NCI-H526 (cell line): ENCODE data around the gene PARP8.
"Not testable (repeated sequence)": the region's sequence is repeated elsewhere in the genome, so short reads cannot be mapped to it uniquely, and the experiment has no call there.

Experiments used
- DNase-seq, 2 experiments: peaks; one replicate each; lab custom pipeline; 2025; lab: John Stamatoyannopoulos, UW

Gene PARP8, protein sequence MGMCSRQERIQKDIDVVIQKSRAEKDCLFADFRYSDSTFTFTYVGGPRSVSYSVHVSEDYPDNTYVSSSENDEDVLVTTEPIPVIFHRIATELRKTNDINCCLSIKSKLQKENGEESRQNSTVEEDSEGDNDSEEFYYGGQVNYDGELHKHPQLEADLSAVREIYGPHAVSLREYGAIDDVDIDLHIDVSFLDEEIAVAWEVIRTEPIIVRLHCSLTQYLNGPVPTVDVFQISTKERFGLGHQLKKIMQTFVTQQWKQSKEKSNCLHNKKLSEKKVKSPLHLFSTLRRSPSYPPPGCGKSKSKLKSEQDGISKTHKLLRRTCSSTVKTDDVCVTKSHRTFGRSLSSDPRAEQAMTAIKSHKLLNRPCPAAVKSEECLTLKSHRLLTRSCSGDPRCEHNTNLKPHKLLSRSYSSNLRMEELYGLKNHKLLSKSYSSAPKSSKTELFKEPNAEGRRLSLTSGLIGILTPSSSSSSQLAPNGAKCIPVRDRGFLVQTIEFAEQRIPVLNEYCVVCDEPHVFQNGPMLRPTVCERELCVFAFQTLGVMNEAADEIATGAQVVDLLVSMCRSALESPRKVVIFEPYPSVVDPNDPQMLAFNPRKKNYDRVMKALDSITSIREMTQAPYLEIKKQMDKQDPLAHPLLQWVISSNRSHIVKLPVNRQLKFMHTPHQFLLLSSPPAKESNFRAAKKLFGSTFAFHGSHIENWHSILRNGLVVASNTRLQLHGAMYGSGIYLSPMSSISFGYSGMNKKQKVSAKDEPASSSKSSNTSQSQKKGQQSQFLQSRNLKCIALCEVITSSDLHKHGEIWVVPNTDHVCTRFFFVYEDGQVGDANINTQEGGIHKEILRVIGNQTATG

DNA sequence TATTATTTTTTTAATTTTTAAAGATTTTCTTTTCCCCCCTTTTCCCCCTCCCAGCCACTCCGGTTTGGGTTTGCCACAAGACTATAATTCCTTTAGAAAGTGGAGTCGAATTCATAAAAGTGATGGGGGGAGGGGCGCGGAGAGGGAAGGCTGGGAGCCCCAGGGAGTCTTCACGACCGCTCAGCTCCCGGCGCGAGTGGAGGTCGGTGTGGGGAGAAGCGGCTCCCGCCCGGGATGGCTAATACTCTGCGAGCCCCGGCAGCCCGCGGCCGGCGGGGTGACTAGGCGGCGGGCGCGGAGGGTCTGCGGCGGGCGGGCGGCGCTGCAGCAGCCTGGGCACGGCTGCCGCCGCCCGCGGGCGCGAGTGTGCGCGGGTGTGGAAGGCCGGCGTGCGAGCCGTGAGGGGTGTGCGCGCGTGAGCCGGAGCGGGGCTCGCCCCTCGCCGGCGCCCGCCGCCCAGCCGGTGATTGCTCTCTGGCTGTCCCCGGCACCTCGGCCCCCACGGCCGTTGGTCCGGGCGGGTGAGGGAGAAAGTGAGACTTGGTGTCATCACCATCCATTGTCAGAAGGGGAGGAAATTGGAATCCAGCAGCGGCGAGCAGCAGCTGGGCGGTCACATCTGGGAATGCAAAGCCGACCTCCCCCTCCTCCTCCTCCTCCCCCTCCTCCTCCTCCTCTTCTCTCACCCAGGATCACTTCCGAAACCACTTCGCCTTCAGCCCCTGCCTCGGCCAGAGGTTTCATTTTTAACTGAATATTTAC is at the start of gene PARP8:
TSS of gene PARP8 (plus strand) at position 377 of the 762 bp plus-strand sequence. CDS start 459 bp downstream, outside the sequence.
- peak in 1 of 2 experiments; percentile 93 for DNase-seq

DNA sequence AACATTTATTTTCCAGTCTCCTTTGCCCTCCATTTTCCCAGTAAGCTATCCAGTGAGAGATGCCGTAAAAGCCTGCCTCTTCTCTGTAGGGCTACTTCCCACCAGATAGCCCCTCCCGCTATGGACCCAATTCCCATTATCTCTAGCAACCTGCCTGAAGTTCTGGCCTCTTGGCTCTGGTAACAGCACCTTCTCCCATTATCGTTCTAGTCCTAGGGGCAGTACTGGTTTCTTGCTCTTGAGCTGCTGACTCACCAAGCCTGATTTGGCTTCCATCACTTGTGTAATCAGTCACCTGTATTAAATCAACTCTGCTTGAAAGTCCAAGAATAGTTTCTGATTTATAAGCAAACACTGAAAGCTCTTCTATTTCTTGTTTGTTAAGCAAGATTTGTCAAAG is 42.8 kb upstream of the PARP8 start:
- DNase-seq: no peak

DNA sequence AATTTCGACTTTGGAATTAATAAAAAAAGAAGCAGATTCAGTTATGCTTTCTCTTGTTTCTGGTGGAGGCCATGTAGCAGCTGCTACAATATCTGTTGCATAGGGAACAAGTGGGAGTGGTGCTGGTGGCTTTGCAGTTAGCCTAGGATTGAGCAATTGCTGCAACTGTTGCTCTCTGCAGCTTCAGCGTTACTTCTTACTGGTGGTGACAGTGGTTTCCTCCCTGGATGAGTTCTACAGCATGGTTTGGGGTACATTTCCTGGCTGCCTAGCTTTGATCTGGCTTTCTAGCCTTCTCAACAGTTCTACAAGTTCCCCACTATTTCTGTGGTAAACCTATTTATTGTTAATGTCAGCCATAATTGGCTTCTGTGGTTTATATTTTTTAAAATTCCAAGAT is 31.6 kb upstream of the PARP8 start:
- DNase-seq: not testable (repeated sequence)

DNA sequence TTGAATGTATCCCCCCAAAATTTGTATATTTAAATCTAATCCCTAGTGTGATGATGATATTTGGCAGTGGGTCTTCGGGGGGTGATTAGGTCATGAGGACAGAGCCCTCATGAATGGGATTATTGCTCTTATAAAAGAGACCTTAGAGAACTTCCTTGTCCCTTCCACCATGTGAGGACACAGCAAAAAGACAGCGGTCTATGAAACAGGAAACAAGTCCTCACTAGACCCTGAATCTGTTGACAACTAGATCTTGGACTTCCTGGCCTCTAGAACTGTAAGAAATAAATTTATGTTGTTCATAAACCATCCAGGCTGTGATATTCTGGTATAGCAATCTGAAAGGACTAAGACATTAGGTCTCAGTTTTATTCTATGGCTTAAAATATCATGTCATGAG is 28.9 kb upstream of the PARP8 start:
- DNase-seq: not testable (repeated sequence)

DNA sequence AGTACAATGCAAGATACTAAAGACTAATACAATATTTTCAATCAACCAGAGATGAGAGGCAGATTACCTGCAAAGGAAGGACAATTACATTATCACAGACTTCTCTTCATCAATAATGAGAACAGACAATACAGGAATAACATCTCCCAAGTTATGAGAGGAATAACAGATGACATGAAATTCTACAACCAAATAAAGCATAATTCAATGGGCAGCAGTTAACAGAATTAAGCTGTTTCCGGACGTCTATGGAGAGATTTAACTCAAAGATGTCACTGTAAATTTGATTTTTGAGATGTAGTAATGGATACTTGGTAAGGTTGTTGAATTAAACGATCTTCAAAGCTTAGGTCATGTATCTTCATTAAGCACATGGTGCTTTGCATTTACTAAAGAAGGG is 19.8 kb upstream of the PARP8 start:
- no peak for DNase-seq

DNA sequence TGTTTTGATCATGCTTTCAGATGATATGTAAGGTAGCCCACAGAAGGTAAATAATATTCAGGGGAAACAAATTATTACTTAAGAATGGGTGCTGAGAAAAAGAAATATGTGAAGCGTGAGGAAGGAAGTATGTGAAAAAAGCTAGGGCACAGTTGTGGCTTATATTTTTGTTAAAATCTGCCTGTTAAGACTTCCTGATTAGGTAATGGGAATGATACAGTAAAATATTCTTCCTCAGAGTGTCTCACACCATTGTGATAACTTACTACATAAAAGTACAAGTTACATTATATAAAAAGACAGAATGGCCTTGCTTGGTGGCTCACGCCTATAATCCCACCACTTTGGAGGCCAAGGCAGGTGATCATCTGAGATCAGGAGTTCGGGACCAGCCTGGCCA is 18.7 kb upstream of the PARP8 start:
- DNase-seq: no peak

DNA sequence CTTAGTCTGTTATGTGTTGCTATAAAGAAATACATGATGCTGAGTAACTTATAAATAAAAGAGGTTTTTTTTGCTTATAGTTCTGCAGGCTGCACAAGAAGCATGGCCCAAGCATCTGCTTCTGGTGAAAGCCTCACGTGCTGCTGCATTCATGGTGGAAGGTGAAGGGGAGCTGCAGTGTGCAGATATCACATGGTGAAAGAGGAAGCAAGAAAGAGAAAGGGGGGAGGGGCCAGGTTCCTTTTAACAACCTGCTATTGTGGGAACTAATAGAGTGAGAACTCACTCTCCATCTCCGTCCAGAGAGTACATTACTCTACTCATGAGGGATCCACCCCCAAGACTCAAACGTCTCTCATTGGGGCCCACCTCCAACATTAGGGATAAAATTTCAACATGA is 12.5 kb upstream of the PARP8 start:
- DNase-seq: no peak

DNA sequence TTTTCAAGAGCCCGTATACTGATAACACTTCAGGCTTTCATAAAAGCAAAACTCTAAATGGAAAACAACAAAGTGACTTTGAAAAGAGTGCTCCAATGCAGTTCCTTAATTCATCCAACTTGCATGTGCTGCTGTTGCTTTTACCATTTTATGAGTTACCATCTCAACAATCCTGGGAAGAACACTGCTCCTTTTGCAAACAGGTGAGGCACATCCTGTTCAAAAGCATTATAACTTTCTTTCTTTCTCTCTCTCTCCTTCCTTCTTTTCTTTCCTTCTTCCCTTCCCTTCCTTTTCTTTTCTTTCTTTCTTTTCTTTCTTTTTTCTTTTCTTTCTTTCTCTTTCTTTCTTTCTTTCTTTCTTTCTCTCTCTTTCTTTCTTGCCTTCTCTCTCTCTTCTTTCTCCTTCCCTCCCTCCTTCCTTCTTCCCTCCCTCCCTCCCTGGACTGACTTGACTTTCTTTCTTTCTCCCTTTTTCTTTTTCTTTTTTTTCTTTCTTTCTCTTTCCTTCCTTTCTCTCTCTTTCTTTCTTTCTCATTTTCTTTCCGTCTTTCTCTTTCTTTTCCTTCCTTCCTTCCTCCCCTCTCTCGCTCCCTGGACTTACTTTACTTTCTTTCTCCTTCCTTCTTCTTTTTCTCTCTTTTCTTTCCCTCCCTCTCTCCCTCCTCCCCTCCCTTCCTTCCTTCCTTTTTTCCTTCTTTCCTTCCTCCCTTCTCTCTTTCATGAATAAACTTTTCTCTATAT is 11.2 kb upstream of the PARP8 start:
- DNase-seq: no peak

DNA sequence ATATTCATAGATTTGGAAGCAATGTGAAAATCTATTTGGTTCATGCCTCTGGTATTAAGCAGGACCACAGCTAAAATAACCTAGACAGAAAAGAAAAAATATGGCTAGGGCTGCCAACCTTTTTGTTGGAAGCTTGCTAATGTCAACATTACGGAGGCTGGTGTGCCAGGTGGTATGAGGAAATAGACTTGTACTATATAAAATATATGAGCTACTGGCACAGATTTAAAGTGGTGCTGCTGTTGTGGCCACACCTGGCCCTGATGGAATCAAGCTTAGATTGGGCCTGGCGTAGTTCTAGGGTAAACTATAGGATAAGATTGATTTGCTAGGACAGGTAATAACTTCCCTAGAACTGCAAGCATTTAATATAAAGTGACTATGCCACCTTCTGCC is 10.6 kb upstream of the PARP8 start:
- no peak for DNase-seq

DNA sequence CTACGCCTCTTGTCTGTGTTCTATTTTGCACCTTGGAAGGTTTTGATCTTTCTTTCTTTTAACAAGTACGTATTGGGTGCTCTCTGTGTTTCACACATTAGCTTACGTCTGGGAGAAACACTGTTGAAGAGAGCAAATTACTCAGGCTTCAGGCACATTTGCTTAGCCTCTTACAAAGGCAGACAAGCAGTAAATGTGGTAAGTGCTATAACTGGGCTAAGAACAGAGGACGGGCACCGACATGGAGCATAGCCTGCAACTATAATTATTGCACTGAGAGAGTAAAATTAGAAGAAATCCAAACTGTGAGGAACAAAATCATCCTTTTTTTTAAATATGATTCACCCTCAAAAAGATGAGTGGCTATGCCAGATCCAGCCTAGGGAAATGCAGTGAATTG is 9.4 kb upstream of the PARP8 start:
- no peak for DNase-seq

DNA sequence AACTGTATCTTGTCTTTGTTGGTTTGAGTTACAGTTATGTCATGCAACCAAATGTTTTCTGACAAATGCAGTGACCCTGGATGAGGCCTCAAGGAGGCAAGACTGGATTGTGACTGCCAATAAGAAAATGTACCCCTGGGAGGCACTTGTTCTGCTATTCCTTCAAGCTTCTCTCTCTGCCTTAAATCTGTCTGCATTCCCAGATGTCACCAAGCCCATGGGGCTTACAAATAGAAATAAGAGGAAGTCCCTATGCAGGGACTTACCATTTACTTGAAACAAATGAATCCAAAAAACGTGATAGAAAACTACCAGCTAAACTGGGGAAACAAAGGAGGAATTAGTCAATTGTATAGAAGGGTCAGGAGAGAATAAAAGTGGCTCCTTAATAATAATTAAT is 8.2 kb upstream of the PARP8 start:
- DNase-seq: no peak

DNA sequence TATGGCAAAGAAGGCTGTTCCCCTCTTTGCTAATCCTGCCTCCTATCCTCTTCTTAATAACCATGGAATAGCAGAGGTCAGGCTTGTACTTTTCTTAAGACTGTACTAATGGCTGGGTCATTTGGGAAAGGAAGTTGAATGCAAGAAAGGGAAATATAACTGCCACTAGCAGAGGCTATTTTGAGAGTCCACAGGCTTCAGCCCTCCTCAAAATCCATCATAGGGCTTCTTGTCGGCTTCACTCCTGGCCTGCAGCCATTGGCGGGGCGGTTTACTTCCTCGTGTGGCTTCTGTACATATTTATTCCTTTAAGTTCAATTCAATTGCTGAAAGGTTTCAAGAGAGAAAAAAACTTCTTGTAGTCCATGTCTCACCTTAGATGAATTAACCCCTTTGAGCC is 2.8 kb upstream of the PARP8 start:
- DNase-seq: no peak

DNA sequence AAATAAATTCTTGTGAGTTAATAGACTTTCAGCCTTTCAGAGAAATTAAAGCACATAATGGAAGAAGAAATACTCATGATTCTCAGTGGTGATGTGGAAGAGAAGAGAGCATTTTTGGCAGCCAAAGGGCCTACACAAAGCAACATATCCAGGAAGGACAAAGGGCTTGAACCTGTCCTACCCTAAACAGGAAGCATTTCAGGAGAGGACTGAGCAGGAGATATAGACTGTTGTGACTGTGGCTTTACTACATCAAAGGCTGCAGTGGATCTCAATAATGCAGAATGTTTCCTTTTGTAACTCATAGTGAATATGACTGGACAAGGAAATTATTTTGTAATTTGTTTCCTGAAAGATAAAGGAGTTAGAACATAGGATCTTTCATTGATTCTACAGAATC is 1.3 kb upstream of the PARP8 start:
- DNase-seq: no peak

DNA sequence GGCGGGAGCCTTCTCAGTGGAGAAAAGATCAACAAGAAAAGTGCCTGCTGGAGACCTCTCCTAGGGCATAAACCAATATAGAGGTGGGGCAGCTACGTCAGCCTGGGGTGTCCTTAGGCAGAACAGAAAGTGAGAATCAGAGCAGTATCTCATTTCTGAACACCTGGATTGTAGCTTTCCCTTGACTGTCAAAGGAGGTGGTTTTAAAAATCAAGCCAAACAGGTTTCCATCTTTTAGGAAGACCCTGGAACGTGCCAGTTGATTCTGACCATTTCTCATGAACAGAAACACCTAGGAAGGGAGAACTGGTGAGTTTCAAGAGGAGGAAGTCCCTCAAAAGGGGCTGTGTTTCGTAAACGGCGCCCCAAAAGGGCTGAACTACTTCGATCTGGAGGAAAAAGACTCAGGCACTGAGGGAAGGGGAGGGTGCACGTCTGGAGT is 655 bp upstream of the PARP8 start:
- DNase-seq: peak in 1 of 2 experiments; percentile 78

DNA sequence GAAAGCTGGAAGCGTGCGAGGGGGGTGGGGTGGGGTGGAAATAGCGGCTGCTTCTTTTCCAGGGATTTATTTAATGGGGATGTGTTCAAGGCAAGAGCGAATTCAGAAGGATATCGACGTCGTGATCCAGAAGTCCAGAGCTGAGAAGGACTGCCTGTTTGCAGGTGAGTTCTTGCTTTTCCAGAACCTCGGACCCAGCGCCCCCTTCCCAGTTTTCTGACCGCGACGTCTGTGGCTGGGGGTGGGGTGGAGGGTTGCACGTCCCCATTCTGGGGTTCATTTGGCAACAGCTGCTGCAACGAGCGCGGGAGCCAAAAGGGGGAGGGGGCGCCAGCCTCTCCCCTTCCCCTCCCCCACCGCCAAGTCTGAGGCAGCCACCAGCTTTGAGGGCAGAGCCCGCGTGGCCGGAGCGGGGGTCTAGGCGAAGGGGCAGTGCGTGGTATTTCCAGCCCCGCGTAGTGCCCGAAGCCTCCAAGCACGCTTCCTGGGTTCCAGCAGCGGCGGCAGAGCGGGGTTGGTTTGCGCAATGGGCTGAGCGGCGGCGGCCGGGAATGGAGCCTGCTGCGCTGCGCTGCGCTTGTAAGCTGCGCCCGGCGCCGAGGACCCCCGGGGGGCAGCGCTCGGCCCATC is 701 bp downstream of the PARP8 start:
- peak; percentile 69 to 91 for DNase-seq

DNA sequence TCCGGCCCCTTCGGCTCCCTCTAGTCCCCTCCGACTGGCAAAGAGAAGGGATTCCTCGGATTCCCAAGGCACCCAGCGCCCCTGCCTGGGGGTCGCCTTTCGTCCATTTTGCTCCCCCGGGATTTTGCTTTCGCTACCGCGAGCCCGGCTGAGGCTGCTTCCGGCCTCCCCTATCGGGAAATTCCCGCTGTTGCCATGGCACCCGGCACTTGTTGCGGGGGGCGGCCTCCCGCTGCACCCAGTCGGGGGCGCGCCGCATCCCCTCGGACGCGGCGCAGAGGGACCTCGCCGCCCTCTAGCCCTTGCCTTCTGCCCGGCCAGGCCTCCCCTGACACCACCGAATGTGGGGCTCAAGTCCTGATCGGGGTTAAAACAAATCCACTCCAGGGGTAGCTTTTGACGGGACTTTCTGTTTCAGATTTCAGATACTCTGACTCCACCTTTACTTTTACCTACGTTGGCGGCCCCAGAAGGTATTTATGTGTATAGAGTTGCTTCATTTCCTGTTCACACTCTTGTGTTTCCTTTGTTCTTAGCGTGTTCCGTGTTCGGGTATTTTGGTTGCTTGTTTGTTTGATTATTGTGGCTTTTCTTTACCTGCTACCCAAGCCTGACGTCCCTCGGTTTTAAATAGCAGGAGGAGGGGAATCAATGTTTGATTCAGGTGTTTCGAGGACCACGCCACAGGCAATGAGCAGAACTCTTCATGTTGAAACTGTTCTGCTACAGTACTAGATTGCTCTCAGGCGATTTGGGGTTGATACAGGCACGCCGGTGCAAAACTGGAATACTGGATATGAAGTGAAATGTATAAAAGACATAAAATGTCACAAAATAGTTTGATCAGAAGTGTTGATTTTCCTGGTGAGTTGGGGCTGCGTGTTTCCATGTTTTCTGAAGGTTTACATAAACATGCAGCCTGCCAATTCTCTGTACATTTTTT is 1.5 kb downstream of the PARP8 start:
- peak; percentile 76 to 90 for DNase-seq

DNA sequence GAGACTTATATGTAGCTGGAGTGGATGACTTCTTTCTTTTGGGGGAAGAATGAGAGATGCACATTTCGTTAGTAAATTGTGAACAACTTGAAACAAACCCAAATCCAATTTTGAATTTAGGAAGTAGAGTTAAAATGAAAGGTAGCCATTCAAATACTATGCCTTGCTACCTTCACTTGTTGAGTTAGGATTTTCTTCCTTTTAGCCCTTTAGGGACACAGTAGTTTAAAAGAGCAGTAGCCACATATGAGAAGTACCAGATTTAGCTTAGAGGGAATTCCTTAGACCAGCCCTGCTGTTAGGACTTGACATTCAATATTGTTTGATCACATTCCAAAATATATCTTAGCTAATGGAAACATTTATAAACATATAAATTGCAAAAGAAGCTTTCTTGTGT is 2.2 kb downstream of the PARP8 start:
- peak in 1 of 2 experiments; percentile 40 for DNase-seq

DNA sequence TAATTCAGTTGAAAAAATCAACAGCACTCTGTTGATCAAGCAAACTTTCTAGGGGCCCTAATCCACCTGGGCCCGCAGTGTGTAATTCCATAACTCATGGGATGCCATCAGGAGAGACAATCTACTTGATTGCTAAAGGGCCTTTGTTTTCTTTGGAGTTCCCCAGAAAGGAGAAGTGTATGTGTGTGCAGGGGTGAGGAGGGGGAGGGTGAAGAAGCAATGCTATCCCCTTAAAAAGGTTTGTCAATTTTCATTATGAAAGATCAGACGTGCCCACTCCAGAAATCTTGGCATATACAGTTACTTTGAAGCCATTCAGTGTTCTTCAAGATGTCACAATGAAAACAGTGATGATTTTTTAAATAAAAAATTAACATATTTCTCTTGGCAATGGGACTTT is 6.2 kb downstream of the PARP8 start:
- no peak for DNase-seq

DNA sequence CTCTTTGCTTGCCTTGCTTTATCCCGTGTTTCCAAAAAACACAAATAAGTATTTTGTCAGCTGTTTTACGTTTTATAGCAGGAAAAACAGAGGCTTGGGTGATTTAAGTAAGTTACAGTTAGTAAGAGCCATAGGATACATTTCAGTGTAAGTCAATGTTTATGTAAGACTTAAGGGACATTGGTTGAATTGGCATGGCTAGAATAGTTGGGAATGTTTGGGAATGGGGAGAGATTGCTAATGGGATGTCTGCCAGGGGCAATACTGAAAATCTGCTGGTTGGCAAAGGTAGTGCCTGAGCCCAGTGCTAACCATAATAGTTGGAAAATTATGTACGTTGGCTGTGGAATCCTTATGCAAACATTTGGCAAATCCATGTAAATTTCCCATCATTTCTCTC is 7.0 kb downstream of the PARP8 start:
- peak; percentile 49 to 85 for DNase-seq

DNA sequence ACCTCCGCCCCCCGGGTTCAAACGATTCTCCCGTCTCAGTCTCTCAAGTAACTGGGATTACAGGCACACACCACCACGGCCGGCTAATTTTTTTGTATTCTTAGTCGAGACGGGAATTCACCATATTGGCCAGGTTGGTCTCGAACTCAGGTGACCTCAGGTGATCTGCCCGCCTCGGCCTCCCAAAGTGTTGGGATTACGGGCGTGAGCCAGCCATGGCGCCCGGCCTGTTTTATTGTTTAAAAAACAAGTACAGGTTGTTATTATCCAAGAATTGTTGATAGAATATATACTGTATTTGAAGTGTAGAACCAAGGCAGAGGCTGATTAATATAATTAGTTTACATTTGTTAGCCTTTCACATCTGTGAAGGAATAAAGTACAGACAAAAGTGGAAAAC is 8.9 kb downstream of the PARP8 start:
- no peak for DNase-seq
